Mammary epithelial cell (primary cell): ENCODE data around the gene LRP1.

Experiments used
- EZH2 ChIP-seq: IDR thresholded peaks from 2 replicates; pipeline ENCODE4 v1.6.1; 2012; ENCODE audit warnings: low read length, inconsistent platforms, borderline replicate concordance
- TF ChIP-seq, protein P1 (sequence below), 2 donors: IDR thresholded peaks in 1 of 2; conservative IDR thresholded peaks in 1 of 2; 2 replicates each; pipeline ENCODE4 v1.5.1; 2011 to 2012; ENCODE audit warnings: inconsistent platforms in 2 of 2, low read length in 2 of 2, mild to moderate bottlenecking in 2 of 2, control low read depth in 1 of 2, low read depth in 1 of 2; ENCODE audit not compliant: insufficient read depth in 1 of 2; ENCODE audit errors: extremely low read depth in 1 of 2

DNA sequence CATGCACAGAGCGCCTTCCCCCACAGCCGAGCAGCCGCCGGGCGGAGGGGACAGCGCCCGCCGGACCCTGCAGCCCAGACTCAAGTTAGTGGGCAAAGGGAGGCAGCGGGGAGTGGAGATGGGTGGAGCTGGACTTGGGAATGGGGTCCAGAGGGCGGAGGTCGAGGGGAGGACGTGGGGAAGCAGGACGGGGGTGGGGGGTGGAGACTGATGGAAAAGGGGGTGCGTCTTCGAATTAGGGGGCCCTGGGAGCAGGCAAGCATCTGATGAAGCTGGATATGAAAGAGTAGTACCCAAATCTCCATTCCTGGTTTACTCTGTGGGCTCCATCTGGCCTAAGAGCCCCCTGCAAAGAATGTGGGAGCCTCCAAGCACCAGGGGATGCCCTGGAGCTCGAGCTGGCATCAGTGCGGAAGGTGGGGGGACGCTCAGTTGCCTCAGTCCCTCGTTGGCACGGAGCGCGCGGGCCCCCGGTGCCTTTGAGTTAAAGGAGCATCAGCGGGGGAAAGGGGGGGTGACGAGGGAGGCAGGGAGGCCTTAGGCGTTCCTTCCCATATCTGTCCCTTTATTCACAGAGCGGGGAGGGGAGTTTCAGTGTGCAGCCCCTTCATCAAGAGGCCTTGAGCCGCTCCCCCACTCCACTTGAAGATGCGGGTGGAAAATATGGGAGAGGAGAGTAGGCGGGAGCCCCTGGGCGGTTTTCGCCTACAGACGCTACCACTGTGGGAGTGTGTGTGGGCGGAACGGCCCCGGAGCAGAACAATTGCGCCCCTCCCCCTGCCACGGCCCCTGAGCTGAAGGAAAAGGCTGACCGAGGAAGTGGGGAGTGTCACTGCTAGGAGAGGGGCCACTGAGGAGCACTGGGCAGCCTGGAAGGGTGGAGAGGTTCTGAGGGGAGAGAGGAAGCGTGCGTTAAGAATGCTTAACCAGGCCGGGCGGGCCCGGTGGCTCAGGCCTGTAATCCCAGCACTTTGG lies 38.7 kb upstream of the LRP1 start:
- TF ChIP-seq, protein P1, sequence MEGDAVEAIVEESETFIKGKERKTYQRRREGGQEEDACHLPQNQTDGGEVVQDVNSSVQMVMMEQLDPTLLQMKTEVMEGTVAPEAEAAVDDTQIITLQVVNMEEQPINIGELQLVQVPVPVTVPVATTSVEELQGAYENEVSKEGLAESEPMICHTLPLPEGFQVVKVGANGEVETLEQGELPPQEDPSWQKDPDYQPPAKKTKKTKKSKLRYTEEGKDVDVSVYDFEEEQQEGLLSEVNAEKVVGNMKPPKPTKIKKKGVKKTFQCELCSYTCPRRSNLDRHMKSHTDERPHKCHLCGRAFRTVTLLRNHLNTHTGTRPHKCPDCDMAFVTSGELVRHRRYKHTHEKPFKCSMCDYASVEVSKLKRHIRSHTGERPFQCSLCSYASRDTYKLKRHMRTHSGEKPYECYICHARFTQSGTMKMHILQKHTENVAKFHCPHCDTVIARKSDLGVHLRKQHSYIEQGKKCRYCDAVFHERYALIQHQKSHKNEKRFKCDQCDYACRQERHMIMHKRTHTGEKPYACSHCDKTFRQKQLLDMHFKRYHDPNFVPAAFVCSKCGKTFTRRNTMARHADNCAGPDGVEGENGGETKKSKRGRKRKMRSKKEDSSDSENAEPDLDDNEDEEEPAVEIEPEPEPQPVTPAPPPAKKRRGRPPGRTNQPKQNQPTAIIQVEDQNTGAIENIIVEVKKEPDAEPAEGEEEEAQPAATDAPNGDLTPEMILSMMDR (conservative IDR thresholded peaks at IDR 0.05 in 1 of 2, IDR thresholded peaks at IDR 0.05 in 1 of 2; ENCODE audit: extremely low read depth in 1 of 2, insufficient read depth in 1 of 2, low read depth in 1 of 2, low read length in 2 of 2) = no peak
- TF ChIP-seq EZH2 = no peak
